Endodermal cell (in vitro differentiated cells): ENCODE measurements around the gene BMI1. TPM values are rescaled to one million over a fixed set of nuclear protein-coding genes. Genes with fewer than 3 reads are reported as not detected.

Experiments used
- DNase-seq: peaks from one replicate; pipeline ENCODE4 v3.0.0-alpha.2; 2017
- H3K27ac ChIP-seq: 2 replicates; pipeline ENCODE4 v1.5.1; 2013; ENCODE audit warnings: mild to moderate bottlenecking, low read depth, low read length, moderate library complexity
- H3K27me3 ChIP-seq: 2 replicates; pipeline ENCODE4 v1.6.1; 2013; ENCODE audit warnings: mild to moderate bottlenecking, low read length, moderate library complexity; ENCODE audit not compliant: insufficient read depth, control insufficient read depth, poor library complexity, severe bottlenecking
- H3K36me3 ChIP-seq: 2 replicates; pipeline ENCODE4 v1.7.0; 2013; ENCODE audit warnings: mild to moderate bottlenecking, low read length, moderate library complexity; ENCODE audit not compliant: control insufficient read depth, insufficient read depth
- H3K4me1 ChIP-seq: one replicate; pipeline ENCODE4 v1.7.0; 2013; ENCODE audit warnings: low read length; ENCODE audit not compliant: control insufficient read depth, insufficient read depth
- H3K4me3 ChIP-seq: 2 replicates; pipeline ENCODE4 v1.5.1; 2013; ENCODE audit warnings: mild to moderate bottlenecking, low read length, moderate library complexity
- H3K9ac ChIP-seq: 2 replicates; pipeline ENCODE4 v1.6.1; 2013; ENCODE audit warnings: mild to moderate bottlenecking, low read length, moderate library complexity; ENCODE audit not compliant: poor library complexity, severe bottlenecking; ENCODE audit errors: extremely low read depth
- H3K9me3 ChIP-seq: 2 replicates; pipeline ENCODE4 v1.6.1; 2013; ENCODE audit warnings: mild to moderate bottlenecking, low read length, moderate library complexity; ENCODE audit not compliant: control insufficient read depth
- H3K27ac Mint-ChIP-seq: 2 replicates; pipeline ENCODE4 v1.8.0; 2020; ENCODE audit warnings: mixed read lengths
- H3K27me3 Mint-ChIP-seq: 2 replicates; pipeline ENCODE4 v1.8.0; 2021; ENCODE audit warnings: mild to moderate bottlenecking, mixed read lengths; ENCODE audit not compliant: insufficient read depth
- H3K36me3 Mint-ChIP-seq: 2 replicates; pipeline ENCODE4 v1.8.0; 2020; ENCODE audit warnings: low read depth, mixed read lengths
- H3K4me1 Mint-ChIP-seq: 2 replicates; pipeline ENCODE4 v1.8.0; 2020; ENCODE audit warnings: mixed read lengths
- H3K4me3 Mint-ChIP-seq: 2 replicates; pipeline ENCODE4 v1.8.0; 2020; ENCODE audit warnings: mild to moderate bottlenecking, moderate library complexity, mixed read lengths
- H3K9me3 Mint-ChIP-seq: 2 replicates; pipeline ENCODE4 v1.8.0; 2020; ENCODE audit warnings: mild to moderate bottlenecking, mixed read lengths
- CTCF ChIP-seq: fragments of 200-600 bp; sonication (generic); conservative IDR thresholded peaks from 2 replicates; pipeline ENCODE4 v1.5.0; 2021; ENCODE audit warnings: antibody characterized with exemption, mild to moderate bottlenecking
- WGBS, 2 experiments: methylation state at CpG; one replicate each; pipeline versions ENCODE4 v1.1.5 to v1.1.7; 2013; ENCODE audit warnings: missing lambda C conversion rate in 2 of 2, mixed read lengths in 1 of 2; ENCODE audit not compliant: insufficient coverage in 1 of 2, insufficient read length in 1 of 2; 5-methylcytosine and 5-hydroxymethylcytosine counted together
- total RNA-seq, 2 donors: library from RNA; stranded (reverse); fragmentation: NEBNext Ultra II Directional in 1 of 2; extraction: Animal tissue kit (Norgen Biotek cat#: 25700) in 1 of 2; gene quantifications; 2 replicates in 1 of 2; 3 replicates in 1 of 2; pipeline ENCODE4 v1.2.1, GENCODE V29; 2021

The BMI1 gene
- total RNA-seq, 2 donors from 2014 or later, result 12.2 to 15.5 TPM

- no peak overlapping the region for H3K27ac Mint-ChIP-seq
- H3K4me3 Mint-ChIP-seq, result peak overlapping the region; percentile 79
- 0% methylated on average over 9 to 106 of the region's 114 CpGs for WGBS, 2 experiments
- H3K36me3 ChIP-seq, result peaks cover under 1% of the 10 kb centered on the region
- peaks cover 3% of the 10 kb centered on the region for H3K4me1 ChIP-seq
- H3K9me3 ChIP-seq, result no peaks in the 10 kb centered on the region
- no peak overlapping the region for H3K9ac ChIP-seq
- peaks cover 41% of the 10 kb centered on the region for H3K4me1 Mint-ChIP-seq
- peaks cover 80% of the 10 kb centered on the region for H3K27me3 Mint-ChIP-seq
- H3K9me3 Mint-ChIP-seq, result no peaks in the 10 kb centered on the region
- peak; percentile 88 for DNase-seq
- TF ChIP-seq CTCF, result no peak
- peak overlapping the region; percentile 66 for H3K27ac ChIP-seq
- peaks cover 77% of the 10 kb centered on the region for H3K27me3 ChIP-seq
- H3K36me3 Mint-ChIP-seq, result no peaks in the 10 kb centered on the region
- H3K4me3 ChIP-seq, result peak overlapping the region; percentile 72
Observed at GRCh38 chr10:22321156-22321923, 441 bp downstream of the BMI1 start.

- Histone ChIP-seq H3K9ac (peak overlapping the region; percentile 45), H3K4me3 (peak overlapping the region; percentile 86), H3K9me3 (no peaks in the 10 kb centered on the region), H3K36me3 (peaks cover 7% of the 10 kb centered on the region), H3K27me3 (peaks cover 79% of the 10 kb centered on the region), H3K27ac (no peak overlapping the region), H3K4me1 (peaks cover 3% of the 10 kb centered on the region)
- peak overlapping the region; percentile 79 for H3K4me3 Mint-ChIP-seq
- peaks cover 81% of the 10 kb centered on the region for H3K27me3 Mint-ChIP-seq
- WGBS, 2 experiments, result 0% methylated on average over 8 to 57 of the region's 57 CpGs
- no peak for TF ChIP-seq CTCF
- H3K9me3 Mint-ChIP-seq, result no peaks in the 10 kb centered on the region
- peak; percentile 79 for DNase-seq
- peaks cover 37% of the 10 kb centered on the region for H3K4me1 Mint-ChIP-seq
- peak overlapping the region; percentile 9 for H3K27ac Mint-ChIP-seq
- H3K36me3 Mint-ChIP-seq, result peaks cover 4% of the 10 kb centered on the region
Observed at GRCh38 chr10:22321924-22322640, 1.2 kb downstream of the BMI1 start.

- peak overlapping the region; percentile 86 for H3K4me3 ChIP-seq
- WGBS, 2 experiments, result 21 to 67% methylated on average over 1 to 4 of the region's 5 CpGs
- peaks cover 8% of the 10 kb centered on the region for H3K36me3 ChIP-seq
- Mint-ChIP-seq H3K4me3 (peak overlapping the region; percentile 79), H3K27ac (no peak overlapping the region), H3K9me3 (no peaks in the 10 kb centered on the region), H3K4me1 (peaks cover 37% of the 10 kb centered on the region), H3K36me3 (peaks cover 7% of the 10 kb centered on the region), H3K27me3 (peaks cover 80% of the 10 kb centered on the region)
- TF ChIP-seq CTCF, result no peak
- H3K4me1 ChIP-seq, result peaks cover 3% of the 10 kb centered on the region
- H3K27me3 ChIP-seq, result peaks cover 75% of the 10 kb centered on the region
- H3K9me3 ChIP-seq, result no peaks in the 10 kb centered on the region
- H3K9ac ChIP-seq, result no peak overlapping the region
- H3K27ac ChIP-seq, result no peak overlapping the region
- DNase-seq, result no peak
Observed at GRCh38 chr10:22322641-22323160, 1.8 kb downstream of the BMI1 start.
